Measurements from ENCODE around the gene ZFYVE21.

Gene ZFYVE21

DNA sequence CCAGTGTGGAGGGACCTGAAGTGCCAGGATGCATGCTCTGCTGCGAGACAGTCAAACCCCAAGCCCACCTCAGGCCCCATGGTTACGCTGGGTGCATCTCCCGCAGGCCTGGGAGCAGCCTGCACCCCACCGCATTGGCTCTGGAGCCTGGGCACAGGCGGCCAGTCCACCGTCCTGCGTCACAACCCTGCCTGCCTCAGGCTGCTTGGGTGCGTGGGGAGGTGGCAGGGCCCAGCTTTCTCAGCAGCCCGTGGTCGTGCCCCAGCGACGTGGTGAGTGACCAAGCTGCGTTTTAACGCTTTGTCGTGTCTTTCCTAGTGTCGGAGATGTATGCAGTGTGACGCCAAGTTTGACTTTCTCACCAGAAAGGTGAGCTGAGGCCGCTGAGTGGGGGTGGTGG lies 10.9 kb downstream of the ZFYVE21 start:
- DNase-seq = no peak

- no peak for DNase-seq
These were observed 11.8 kb downstream of the ZFYVE21 start for GRCh38 chr14:103727313-103727980.

GRCh38 chr14:103728141-103728540 lies 12.5 kb downstream of the ZFYVE21 start:
- DNase-seq = no peak

GRCh38 chr14:103728721-103729120 lies 13.1 kb downstream of the ZFYVE21 start:
- DNase-seq = no peak

- no peak for DNase-seq
These were observed 14.2 kb downstream of the ZFYVE21 start for GRCh38 chr14:103729496-103730448.

GRCh38 chr14:103730490-103731035 lies 15.0 kb downstream of the ZFYVE21 start:
- no peak for DNase-seq

DNA sequence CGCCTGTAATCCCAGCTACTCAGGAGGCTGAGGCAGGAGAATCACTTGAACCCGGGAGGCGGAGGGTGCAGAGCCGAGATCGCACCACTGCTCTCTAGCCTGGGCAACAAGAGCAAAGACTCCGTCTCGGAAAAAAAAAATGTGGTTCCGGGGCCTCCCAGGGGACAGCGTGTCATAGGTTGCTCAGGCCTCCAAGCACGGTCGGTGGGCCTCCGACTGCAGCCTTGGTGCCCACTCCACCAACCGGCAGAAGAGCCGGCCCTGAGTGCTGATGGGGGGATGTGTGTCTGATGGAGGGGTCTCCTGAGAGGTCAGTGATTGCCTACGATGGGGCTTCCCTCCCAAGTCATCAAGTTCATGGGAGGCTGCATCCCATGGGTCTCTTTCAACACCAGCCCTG lies 15.9 kb downstream of the ZFYVE21 start:
- DNase-seq = no peak

- DNase-seq = no peak
These were observed 16.6 kb downstream of the ZFYVE21 start for GRCh38 chr14:103731916-103732867.

- DNase-seq = no peak
These were observed 17.4 kb downstream of the ZFYVE21 start for GRCh38 chr14:103732868-103733620.

DNA sequence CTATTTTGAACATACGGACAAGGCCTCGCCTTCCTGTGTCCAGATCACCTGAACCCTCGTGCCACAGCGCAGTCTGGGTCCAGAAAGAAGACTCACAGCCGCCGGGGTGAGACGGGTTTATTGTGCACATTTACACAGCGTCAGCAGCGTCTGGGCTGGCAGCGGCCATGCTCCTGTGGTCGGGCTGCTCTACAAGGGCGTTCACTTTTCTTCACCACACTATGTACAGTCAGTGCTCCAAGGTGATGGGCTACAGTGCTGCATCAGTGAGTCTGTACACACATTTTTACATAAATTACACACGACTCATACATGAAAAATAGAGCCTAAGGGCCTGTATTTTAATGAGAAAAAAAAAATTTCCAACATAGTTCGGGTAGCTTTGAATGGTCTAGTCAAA lies 18.0 kb downstream of the ZFYVE21 start:
- no peak for DNase-seq

DNA sequence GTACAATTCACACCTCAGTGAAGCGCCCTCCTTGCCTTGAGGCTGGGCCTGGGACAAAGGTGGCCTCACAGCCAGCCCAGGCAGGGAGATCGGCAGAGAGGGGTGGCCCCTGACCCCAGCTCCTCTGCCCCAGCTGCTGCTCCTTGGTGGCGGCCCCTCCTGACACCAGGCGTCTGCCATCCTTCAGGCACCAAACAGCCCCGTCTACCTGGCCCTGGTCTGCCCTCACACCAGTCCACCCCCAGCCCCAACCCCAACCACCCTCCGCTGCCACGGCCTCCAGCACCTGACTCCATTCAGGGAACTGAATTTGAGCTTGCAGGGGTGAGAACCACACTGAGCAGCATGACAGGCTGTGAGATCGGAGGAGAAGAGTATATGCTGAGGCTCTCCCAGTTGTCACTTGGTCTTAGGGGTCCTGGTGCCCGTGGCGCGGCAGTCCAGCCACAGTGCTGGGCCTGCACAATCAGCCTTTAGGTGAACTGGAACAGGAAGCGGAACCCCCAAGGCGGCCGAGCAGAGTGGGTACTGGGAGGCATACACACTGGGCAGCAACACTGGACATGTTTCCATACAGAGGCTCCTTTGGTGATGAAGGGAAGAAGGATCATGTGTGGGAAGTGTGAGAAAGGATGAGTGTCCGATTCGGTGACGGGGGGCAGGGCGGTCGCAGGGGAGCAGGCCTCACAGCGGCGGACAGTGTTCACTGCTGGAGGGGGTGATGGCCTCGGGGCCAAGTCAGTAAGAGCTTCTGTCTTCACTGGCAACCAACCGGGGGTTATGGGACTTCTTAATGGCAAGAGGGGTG lies 18.7 kb downstream of the ZFYVE21 start:
- no peak for DNase-seq

GRCh38 chr14:103735022-103735421 lies 19.4 kb downstream of the ZFYVE21 start:
- DNase-seq = no peak

DNA sequence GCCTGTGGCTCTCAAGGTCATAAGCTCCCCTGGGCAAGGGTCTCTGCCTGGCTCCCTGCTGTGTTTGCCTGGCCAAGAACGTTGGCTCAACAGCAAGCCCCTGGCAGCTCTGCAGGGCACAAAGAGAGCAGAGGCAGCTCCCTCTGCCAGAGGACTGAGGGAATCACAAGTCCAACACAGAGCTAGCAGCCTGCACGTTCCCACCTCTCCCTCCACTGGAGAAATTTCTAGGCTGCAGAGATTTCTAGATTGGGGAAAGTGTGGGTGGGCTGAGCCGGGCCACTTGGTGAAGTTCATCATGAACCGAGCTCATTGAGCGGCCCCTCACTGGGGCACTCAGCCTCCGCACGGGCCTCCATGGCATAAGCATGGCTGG lies 19.8 kb downstream of the ZFYVE21 start:
- DNase-seq = no peak

GRCh38 chr14:103735815-103736545 lies 20.4 kb downstream of the ZFYVE21 start:
- DNase-seq = no peak

- no peak for DNase-seq
These were observed 21.2 kb downstream of the ZFYVE21 start for GRCh38 chr14:103736546-103737431.

DNA sequence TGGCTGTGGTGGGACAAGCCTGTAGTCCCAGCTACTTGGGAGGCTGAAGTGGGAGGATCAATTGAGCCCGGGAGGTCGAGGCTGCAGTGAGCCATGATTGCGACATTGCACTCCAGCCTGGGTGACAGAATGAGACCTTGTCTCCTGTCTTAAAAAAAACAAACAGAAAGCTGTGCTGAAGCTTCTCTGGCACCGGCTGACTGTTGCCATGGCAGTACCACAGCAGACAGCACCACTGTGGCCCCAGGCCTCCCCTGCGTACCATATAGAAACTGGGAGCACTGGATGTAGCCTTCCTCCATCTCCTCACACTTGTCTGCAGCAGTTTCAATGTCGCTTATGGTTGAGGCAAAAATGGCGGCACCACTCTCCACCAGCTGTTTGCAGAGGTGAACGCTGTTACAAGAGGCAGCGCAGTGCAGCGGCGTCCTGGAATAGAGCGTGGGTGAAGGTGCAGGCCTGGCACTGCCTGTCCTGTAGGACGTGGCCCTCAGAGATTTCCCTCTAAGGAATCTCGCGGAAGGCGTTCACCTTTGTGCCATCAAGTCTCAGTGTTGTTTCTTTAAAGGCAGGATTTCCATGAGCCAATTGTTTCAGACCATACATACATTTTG lies 21.9 kb downstream of the ZFYVE21 start:
- no peak for DNase-seq

- no peak for DNase-seq
These were observed 22.6 kb downstream of the ZFYVE21 start for GRCh38 chr14:103738166-103738565.

GRCh38 chr14:103738701-103739451 lies 23.3 kb downstream of the ZFYVE21 start:
- no peak for DNase-seq

Data from SHP77 (cell line).